Pulmonary artery endothelial cell (primary cell): ENCODE results near the gene CTSE. TPM values are rescaled to one million over a fixed set of nuclear protein-coding genes. Genes with fewer than 3 reads are reported as not detected.
A peak's percentile ranks its signal among the peaks of the same experiment; 100 is the strongest.

ENCODE experiments used
- DNase-seq: peaks from one replicate; pipeline ENCODE4 v3.0.0-alpha.2; 2011; ENCODE audit warnings: low read depth, low spot score
- total RNA-seq: library from RNA; depleted of rRNA; stranded (reverse); fragments of >200 nt; gene quantifications from 2 replicates; pipeline ENCODE4 v1.2.3, GENCODE V29; 2014

Gene CTSE
- total RNA-seq, 1 donor from 2014 or later = 0.07 TPM

- no peak for DNase-seq
Measured at GRCh38 chr1:206049919-206050600, 26.4 kb upstream of the CTSE start.

DNA sequence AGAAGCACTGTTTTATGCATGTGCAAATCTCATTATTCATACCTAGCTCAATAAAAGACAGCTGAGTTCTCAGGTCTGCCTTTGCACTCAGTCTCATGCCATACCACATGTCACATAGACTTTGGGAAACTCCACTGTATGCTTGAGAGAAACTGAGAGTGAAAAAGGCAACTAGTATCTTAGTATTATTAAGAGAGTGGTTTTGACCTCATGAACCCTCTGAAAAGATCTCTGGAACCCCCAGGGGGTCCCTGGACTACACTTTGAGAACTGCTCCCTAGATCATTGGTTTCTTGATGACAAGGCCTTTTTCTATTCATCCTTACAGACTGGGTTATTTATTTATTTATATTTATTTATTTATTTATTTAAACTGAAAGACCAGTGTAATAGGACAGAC, 25.6 kb upstream of the CTSE start:
- DNase-seq = no peak

DNA sequence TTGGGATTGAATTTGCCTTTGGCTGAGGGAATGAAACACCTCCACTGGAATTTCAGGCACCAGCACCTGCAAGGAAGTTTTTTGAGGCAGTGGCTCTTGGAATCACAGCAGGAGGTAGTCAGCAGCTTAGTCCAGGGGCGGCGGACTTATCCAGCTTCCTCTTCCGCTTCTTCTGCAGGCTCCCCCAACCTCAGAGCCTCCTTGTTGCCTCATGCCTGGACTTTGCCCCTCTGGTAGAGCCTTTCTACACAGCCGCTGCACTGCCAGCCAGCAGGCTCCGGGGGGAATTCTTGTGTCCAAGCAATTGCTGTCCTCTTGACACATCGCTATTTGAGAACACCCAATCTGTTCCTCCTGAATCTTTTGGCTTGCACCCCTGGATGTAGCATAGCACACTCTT, 24.9 kb upstream of the CTSE start:
- DNase-seq = no peak

- DNase-seq = no peak
Measured at GRCh38 chr1:206047271-206047670, 23.6 kb upstream of the CTSE start.

GRCh38 chr1:206041640-206042039, 17.9 kb upstream of the CTSE start:
- no peak for DNase-seq

DNA sequence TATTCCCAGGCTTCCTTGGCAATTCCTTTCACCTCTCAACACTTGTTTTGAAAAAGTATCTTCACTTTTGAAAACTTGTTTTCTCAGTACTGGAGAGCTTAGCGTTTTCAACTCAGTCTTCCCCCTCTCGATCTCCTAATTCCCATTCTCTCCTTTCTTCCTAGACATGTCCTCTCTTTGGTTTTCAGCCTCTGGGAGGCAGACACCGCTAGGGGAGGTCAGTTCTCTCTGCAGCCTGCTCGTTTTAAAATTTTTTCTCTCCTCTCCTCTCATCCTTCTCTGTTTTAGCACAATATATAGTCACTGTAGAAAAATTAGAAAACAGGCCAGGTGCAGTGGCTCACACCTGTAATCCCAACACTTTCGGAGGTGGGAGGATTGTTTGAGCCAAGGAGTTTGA, 16.6 kb upstream of the CTSE start:
- DNase-seq = no peak

- no peak for DNase-seq
Measured at GRCh38 chr1:206039046-206039973, 15.6 kb upstream of the CTSE start.

- DNase-seq = no peak
Measured at GRCh38 chr1:206037581-206037980, 13.9 kb upstream of the CTSE start.

GRCh38 chr1:206036663-206037455, 13.2 kb upstream of the CTSE start:
- no peak for DNase-seq

- no peak for DNase-seq
Measured at GRCh38 chr1:206035027-206035426, 11.3 kb upstream of the CTSE start.

- DNase-seq = peak; percentile 41
Measured at GRCh38 chr1:206032380-206033140, 8.9 kb upstream of the CTSE start.

DNA sequence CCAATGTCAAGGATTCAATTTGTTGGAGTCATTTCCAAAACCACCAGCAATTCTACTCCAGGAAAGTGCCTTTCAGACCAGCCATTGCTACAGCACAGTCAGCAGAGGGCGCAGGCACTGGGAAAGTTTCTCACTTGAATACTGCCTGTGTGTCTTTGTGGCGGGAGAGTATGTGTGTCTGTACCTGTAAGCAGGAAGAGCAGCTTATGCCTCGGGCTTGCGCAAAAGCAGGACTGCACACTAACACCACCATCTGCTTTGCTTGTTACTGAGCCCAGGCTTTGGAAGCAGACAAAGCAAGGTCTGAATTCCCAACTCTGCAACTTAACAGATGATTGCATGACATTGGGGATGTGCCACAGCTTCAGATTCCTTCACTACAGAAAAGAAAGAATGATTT, 7.0 kb upstream of the CTSE start:
- peak; percentile 44 for DNase-seq

DNA sequence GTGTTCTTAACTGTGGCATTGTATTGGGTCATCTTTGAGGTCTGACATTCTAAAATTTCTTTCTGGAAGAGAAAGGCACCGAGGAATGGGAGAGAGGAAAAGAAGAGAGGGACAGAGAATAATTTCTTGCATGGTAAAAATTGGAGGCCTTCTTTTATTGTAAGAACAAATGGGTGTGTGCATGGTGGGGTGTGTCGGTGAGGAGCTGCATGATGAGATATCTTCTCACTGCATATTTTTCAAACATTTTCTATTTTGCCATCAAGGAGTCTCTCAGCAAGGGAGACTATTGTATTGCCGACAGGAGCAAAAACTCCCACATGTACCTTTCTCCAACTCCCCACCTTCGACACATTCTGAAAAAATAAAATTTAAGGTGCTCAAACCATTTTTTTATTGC, 6.5 kb upstream of the CTSE start:
- DNase-seq = no peak

DNA sequence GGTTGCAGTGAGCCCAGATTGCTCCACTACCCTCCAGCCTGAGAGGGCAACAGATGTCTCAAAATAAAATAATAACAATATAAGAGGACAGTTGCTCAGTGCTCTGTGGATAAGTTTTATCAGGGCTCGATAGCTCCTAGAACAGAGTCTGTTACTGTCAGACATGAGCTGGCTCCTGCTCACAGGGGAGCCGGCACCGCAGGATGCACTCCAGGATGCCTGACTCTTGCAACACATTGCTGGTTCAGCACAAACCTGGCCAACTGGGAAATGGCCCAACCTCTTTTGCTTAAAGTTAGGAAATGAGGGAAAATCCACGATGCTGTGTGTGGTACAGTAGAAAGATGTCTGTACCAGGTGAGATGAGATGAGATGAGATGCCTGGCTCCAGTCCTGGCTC, 5.8 kb upstream of the CTSE start:
- no peak for DNase-seq

GRCh38 chr1:206025283-206025820, 1.7 kb upstream of the CTSE start:
- DNase-seq = no peak

GRCh38 chr1:206022766-206023165, 929 bp downstream of the CTSE start:
- DNase-seq = no peak

DNA sequence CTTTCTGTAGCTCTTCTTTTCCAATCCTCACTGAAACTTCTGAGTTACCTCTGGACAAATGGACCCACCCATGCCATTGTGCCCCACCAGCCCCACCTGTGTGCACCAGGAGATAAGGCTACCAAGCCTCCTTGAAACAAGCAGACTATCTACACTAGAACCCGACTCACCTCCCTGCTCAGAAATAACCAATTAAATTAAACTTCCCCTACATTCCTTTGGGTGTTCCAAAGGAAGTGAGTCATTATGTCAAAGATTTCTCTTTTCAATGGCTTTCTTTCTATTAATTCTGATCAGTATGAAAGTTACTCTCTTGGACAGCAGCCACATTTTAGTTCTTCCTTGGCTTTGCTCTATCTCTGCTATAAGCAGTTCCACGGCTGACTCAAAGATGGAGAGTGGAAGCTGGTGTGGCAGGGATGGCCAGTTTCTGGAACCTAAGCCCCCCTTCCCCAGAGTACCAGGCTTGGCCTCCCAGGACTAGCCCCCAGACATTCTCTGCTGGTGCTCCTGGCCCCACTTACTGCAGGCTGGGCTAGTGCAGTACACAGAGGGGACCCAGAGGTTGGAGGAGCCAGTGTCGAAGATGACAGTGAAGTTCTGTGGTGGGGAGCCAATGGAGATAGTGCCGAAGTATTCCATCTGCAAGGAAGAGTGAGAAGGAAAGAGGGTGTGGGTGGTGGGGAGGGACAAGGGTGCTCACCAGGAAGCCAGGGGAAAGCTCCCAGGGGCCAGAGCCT, 1.9 kb downstream of the CTSE start:
- peak; percentile 15 for DNase-seq

- DNase-seq = no peak
Measured at GRCh38 chr1:206021008-206021625, 2.6 kb downstream of the CTSE start.

GRCh38 chr1:206020393-206021007, 3.2 kb downstream of the CTSE start:
- no peak for DNase-seq
